Right lobe of liver (tissue), 4 donors: ENCODE data around the gene SLC46A2.

Source experiments
- POLR2A ChIP-seq: fragments of 450-650 bp; IDR thresholded peaks from one replicate; pipeline ENCODE4 v1.6.1; 2017; ENCODE audit warnings: antibody characterized with exemption, mild to moderate bottlenecking
- TF ChIP-seq, protein P1 (sequence below), 4 donors: fragments of 200-600 bp in 3 of 4; fragments of 450-650 bp in 1 of 4; IDR thresholded peaks; one replicate each; pipeline versions ENCODE4 v1.5.1 to v1.8.0; 2016 to 2022; ENCODE audit warnings: antibody characterized with exemption in 4 of 4, mild to moderate bottlenecking in 2 of 4
- donor health status: DM: no; HTN: no; CAD: no.
- donor health status: DM: no; HTN: no; CAD: no.
- donor health status: DM: no; HTN: yes; CAD: no.

DNA sequence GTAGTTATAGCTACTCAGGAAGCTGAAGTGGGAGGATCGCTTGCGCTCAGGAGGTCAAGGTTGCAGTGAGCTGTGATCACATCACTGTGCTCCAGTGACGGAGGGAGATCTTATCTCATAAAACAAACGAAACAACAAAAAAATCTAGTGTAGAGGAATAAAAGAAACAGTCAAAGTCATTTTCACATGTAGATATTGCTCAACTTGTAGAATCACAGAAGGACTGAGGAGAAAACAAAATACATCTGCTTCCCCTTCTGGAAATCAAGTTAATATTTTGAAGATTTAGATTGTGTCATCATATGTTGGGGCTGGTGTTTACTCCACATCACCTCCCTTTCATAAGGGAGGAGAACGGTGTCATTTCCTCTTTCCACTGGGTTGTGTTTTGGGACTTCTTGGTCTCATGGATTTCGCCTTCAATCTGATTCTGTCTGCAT lies 8.2 kb upstream of the SLC46A2 start:
- TF ChIP-seq, protein P1, sequence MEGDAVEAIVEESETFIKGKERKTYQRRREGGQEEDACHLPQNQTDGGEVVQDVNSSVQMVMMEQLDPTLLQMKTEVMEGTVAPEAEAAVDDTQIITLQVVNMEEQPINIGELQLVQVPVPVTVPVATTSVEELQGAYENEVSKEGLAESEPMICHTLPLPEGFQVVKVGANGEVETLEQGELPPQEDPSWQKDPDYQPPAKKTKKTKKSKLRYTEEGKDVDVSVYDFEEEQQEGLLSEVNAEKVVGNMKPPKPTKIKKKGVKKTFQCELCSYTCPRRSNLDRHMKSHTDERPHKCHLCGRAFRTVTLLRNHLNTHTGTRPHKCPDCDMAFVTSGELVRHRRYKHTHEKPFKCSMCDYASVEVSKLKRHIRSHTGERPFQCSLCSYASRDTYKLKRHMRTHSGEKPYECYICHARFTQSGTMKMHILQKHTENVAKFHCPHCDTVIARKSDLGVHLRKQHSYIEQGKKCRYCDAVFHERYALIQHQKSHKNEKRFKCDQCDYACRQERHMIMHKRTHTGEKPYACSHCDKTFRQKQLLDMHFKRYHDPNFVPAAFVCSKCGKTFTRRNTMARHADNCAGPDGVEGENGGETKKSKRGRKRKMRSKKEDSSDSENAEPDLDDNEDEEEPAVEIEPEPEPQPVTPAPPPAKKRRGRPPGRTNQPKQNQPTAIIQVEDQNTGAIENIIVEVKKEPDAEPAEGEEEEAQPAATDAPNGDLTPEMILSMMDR (IDR thresholded peaks at IDR 0.05) = no peak
- TF ChIP-seq POLR2A = no peak
